Measurements from ENCODE around the gene ARHGEF11.
A peak's percentile ranks its signal among the peaks of the same experiment; 100 is the strongest.

ARHGEF11 gene

GRCh38 chr1:156998840-156999500, 46.6 kb downstream of the ARHGEF11 start:
- no peak for DNase-seq

- no peak for DNase-seq
Measured at GRCh38 chr1:156998301-156998700, 47.2 kb downstream of the ARHGEF11 start.

GRCh38 chr1:156995412-156995811, 50.1 kb downstream of the ARHGEF11 start:
- no peak for DNase-seq

- no peak for DNase-seq
Measured at GRCh38 chr1:156994277-156994676, 51.3 kb downstream of the ARHGEF11 start.

DNA sequence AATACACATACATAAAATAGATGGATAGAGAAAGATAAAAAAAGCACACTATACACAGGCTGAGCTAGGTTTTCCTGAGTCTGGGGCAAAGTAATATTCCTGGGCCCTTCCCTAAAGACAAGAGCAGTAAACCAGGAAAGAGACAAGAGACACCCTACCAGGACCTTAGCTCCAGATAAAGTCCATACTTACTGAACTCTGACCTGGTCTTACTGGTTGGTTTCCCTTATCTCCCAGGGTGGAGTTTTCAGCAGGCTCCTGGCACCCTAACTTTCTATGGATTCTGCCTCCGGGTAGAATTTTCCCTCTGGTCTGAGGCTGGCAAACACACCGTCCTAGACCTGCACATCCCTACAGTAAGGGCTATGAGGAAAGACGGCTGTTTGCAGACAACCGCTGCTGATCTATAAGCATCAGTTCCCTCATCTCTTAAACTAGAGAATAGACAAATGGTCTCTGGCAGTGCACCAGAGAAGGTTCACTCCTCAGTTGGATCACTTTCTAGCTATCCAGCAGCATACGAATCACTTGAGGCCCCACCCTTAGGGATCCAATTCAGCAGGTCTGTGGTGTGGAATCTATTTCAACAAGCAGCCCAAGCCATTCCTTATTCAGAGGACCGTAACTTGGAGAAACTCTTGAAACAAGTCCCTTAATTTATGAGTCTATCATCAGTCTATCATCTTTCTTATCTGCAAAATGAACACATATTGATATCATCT, 52.0 kb downstream of the ARHGEF11 start:
- no peak for DNase-seq

DNA sequence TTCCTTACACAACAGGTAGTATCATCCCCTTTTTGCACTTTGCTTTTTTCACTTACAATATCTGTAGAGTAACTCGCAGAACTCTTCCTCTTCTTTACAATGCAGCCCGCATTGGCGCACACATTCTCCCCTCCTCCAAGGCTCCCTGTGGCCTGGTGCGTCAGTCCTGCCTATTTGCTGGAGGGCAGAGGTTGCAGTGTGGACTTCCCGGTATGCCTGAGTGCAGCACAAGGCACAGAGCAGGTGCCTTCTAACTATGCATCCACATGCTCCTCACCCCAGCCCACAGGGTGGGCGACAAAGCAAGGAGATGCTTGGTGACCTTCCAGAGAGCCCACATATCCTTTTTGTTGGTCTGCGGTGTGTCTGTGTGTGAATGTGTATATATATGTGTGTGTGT, 53.3 kb downstream of the ARHGEF11 start:
- DNase-seq, result no peak

DNA sequence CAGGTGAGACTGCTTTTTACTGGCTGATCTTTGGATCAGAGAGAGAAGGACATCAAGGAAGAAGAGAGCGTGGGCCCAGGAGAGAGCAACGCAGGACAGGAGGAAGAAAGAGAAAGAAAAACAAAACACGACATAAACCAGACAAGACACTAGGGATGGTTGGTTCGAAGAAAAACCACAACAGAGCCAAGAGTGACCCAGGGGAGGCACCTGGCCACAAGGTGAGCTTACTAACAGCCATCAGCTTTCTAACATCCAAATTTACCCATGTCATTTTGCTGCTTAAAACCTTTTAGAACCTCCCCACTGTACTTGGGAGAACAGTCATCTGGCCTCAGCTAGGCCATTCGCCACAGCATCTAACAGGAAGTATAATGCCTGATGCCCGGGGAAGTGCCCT, 57.8 kb downstream of the ARHGEF11 start:
- no peak for DNase-seq

- no peak for DNase-seq
Measured at GRCh38 chr1:156980551-156980950, 65.0 kb downstream of the ARHGEF11 start.

DNA sequence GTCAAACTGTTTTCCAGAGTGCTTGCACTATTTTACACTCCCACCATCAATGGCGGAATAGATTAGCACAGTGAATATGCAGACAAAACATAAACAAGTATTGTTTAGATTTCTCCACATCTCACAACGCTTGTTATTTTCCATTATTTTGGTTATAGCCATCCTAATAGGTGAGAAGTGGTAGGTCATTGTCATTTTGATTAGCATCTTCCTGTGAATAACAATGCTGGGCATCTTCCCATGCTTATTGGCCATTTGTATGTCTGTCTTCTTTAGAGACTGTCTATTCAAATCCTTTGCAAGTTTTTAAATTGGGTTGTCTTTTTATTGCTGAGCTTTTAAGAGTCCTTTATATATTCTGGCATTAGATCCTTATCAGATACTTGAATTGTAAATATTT, 70.5 kb downstream of the ARHGEF11 start:
- no peak for DNase-seq

- DNase-seq, result no peak
Measured at GRCh38 chr1:156973417-156973816, 72.1 kb downstream of the ARHGEF11 start.

DNA sequence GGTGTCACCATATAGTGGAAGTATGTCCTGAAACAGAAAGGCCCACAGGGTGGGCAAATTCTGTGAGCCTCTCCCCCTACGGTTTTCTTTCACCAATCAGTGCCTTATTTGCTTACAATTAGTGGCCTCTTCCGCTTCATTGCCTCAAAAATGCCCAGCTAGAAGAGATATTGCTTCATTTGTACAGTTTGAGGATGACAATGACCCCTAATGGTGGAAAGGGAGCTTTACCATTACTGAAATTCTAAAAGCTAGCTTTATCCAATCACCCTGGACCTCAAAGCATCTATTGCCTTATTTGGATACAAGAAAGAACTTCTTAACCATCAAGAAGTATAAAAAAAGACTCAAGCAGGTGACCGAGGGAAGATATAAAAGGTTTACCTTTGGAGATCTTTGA, 75.5 kb downstream of the ARHGEF11 start:
- DNase-seq, result no peak

DNA sequence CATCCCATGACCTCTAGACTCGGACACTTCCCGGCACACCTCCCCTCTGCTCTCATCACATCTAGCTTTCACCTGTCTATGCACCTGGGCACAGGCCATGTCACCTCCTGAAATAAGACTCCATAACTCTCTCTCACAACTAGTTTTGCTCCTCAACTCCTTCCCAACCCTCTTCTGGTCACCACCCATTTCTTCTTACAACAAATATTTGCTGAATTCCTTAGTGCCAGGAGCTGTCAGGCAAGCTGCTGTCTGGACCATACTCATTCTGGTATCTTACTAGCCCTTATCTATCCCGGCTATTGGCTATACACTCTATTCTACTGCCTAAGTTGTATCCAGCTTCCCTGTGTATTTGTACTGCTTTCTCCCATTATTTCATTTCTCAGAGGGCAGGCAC, 76.0 kb downstream of the ARHGEF11 start:
- DNase-seq, result no peak

DNA sequence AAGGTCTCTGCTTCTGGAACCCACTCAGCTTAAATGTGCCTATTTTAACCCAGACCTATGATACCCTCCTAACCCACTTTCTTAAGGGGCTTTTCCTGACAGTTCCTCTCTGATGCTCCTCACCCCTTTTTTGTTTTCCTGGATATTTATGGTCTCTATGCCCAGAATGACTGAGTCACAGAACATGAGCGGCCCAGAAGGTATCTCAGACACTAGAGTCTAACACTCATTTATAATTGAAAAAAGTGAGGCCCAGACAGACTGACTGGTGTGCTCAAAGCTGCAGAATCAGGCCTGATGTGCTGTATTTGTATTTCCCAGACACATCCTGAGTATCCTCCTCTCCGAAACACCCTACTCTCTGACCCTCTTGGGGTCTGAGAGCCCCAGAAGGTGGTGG, 81.1 kb downstream of the ARHGEF11 start:
- no peak for DNase-seq

GRCh38 chr1:156963621-156964020, 81.9 kb downstream of the ARHGEF11 start:
- no peak for DNase-seq

DNA sequence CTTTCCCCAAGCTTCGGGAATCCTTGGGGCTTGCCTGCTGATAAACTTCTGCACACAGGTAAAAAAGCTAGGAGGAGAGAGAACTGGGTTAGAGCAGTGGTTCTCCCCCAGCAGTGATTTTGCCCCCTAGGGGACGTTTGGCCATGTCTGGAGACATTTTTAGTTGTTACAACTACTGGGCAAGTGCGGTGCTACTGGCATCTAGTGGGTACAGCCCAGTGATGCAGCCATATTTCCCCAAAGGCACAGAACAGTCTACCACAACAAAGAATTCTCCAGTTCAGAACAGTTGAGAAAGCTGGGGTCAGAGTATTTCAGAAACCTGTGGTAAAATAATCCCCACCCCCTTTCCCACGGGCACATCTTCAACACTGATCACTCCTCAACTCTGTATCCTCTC, 83.8 kb downstream of the ARHGEF11 start:
- DNase-seq, result no peak

- no peak for DNase-seq
Measured at GRCh38 chr1:156959925-156960324, 85.6 kb downstream of the ARHGEF11 start.

GRCh38 chr1:156959414-156959813, 86.1 kb downstream of the ARHGEF11 start:
- no peak for DNase-seq

GRCh38 chr1:156958247-156958714, 87.3 kb downstream of the ARHGEF11 start:
- DNase-seq, result no peak

GRCh38 chr1:156957634-156958033, 87.9 kb downstream of the ARHGEF11 start:
- DNase-seq, result no peak

DNA sequence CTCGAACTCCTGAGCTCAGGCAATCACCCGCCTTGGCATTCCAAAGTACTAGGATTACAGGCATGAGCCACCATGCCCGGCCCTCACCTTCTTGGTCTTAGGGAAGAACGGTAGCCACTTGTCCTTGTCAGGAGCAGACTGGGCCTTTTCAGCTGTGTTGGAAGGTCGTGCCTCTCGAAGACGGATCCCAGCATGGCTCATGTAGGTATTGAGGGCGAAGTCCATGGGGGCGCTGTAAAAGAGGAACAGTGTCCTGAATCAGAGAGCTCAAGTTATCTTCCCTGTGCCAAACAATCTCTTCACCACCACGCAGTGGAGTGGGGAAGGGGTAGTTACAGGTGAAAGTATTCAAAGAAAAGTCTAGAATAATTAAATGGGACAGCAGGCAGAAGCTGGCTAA, 89.2 kb downstream of the ARHGEF11 start:
- DNase-seq, result no peak

DNA sequence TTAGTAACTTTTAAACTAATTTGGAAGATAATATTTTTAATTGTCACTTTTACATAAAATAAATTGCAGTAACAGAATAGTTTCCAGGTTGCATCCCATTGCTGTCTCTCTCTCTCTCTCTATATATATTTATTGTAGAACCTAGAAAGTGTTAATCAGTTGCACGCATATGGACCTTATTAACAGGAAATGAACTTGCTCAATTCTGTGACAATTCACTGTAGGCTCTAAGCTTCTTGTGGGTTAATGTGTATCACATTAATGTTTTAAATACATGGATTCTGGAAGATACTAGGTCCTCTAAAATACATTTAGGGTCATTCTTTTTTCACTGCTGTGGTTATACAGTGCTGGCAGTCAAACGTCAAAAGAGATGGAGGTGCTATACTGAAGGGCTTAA, 92.0 kb downstream of the ARHGEF11 start:
- DNase-seq, result no peak

DNA sequence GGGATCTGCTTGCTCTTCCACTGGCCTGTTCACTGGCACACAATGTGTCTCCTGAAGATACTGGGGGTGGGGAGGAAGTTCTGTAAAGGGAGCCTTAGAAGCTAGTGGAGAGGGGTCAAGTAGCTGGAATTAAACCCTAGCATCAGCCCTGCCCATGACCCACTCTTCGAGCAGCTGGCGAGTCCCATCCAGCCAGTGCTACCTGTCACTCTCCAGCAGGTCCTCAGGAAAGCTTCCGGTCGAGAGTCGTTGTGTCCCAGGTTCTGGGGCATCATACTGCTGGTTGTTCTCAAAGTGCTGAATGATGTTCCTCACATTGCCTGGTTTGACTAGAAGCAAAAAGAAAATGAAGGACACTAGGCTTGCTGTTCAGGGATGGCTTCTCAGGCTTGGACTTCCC, 94.2 kb downstream of the ARHGEF11 start:
- peak; percentile 15 for DNase-seq

DNA sequence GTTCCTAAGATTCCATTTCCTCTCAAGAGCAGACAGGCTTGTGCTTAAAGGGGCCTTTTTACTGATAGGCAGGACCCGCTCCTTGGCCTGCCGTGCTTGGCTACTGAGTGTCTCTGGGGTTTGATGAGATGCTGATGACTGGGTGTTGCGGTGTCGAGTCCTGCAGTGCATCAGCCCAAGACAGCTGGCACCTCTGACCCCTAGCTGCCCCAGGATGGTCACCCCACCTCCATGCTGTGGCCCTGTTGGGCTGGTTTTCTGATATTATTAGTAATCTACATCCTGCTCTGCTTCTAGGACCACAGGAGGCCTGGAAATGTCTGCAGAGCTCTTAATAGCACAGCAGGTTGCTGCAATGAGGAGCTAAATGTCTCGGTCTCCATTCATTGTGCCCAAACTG, 96.4 kb downstream of the ARHGEF11 start:
- peak; percentile 3 for DNase-seq

- no peak for DNase-seq
Measured at GRCh38 chr1:156948708-156949107, 96.8 kb downstream of the ARHGEF11 start.

Data from right forelimb (tissue), 1 donor.